Uterus (tissue), 4 donors: ENCODE measurements around the gene PLXNA4. TPM values are rescaled to one million over a fixed set of nuclear protein-coding genes. Genes with fewer than 3 reads are reported as not detected.
"Not testable (repeated sequence)": the region's sequence is repeated elsewhere in the genome, so short reads cannot be mapped to it uniquely, and the experiment has no call there.

Source experiments
- DNase-seq, 2 donors: peaks; one replicate each; pipeline ENCODE4 v3.0.0-alpha.2; 2019 to 2020
- H3K27ac ChIP-seq, 2 donors: fragments of 200-600 bp; sonication (generic); 1 replicate in 1 of 2; 2 replicates in 1 of 2; pipeline ENCODE4 v1.5.1; 2016 to 2018
- H3K27me3 ChIP-seq, 2 donors: fragments of 200-600 bp; sonication (generic); one replicate each; pipeline ENCODE4 v1.5.1; 2018 to 2019; ENCODE audit warnings: control low read depth in 1 of 2
- H3K36me3 ChIP-seq, 2 donors: fragments of 200-600 bp; sonication (generic); one replicate each; pipeline ENCODE4 v1.5.1; 2019; ENCODE audit warnings: control low read depth in 1 of 2
- H3K4me1 ChIP-seq, 2 donors: fragments of 200-600 bp; sonication (generic); one replicate each; pipeline ENCODE4 v1.5.1; 2018 to 2019; ENCODE audit warnings: control low read depth in 1 of 2
- H3K4me3 ChIP-seq, 2 donors: fragments of 200-600 bp; sonication (generic); 1 replicate in 1 of 2; 2 replicates in 1 of 2; pipeline ENCODE4 v1.5.1; 2018 to 2019; ENCODE audit warnings: mild to moderate bottlenecking in 1 of 2
- H3K9me3 ChIP-seq, 2 donors: fragments of 200-600 bp; sonication (generic); one replicate each; pipeline ENCODE4 v1.5.1; 2019; ENCODE audit warnings: control low read depth in 1 of 2
- CTCF ChIP-seq, 4 experiments: fragments of 200-600 bp in 2 of 4; fragments of 450-650 bp in 2 of 4; sonication (generic) in 2 of 4; IDR thresholded peaks; one replicate each; pipeline ENCODE4 v1.5.1; 2016 to 2019; ENCODE audit warnings: antibody characterized with exemption in 4 of 4, mild to moderate bottlenecking in 2 of 4, moderate library complexity in 1 of 4
- POLR2A ChIP-seq, 2 donors: fragments of 450-650 bp; IDR thresholded peaks; one replicate each; pipeline ENCODE4 v1.6.1; 2016; ENCODE audit warnings: antibody characterized with exemption in 2 of 2, mild to moderate bottlenecking in 1 of 2, moderate library complexity in 1 of 2
- intact Hi-C: fragments of 100-400 bp; cut with DNase I; formaldehyde crosslinking; loops from one replicate; pipeline ENCODE4 v1.15.1; 2023; ENCODE audit warnings: low total_unique reads
- total RNA-seq, 4 donors: library from RNA; depleted of rRNA in 3 of 4; stranded (reverse); fragments of >200 nt in 3 of 4; gene quantifications; one replicate each; pipeline versions ENCODE4 v1.1.0 to v1.2.4, GENCODE V29; 2014 to 2023
- donor health status: DM: yes; HTN: yes; CAD: no.

The PLXNA4 gene
- total RNA-seq, 4 donors from 2014 or later: 4.1 to 16.5 (median 7.7) TPM

GRCh38 chr7:132179080-132179430, 397.2 kb downstream of the PLXNA4 start:
- H3K36me3 ChIP-seq: no peaks in the 10 kb centered on the region
- TF ChIP-seq CTCF (IDR thresholded peaks at IDR 0.05): no peak
- no peak for TF ChIP-seq POLR2A (IDR thresholded peaks at IDR 0.05)
- intact Hi-C loops: no loop called here
- no peak overlapping the region for H3K4me3 ChIP-seq
- no peaks in the 10 kb centered on the region for H3K9me3 ChIP-seq
- H3K4me1 ChIP-seq: no peaks in the 10 kb centered on the region
- no peak for DNase-seq
- H3K27me3 ChIP-seq: no peaks in the 10 kb centered on the region
- no peak overlapping the region for H3K27ac ChIP-seq

GRCh38 chr7:132178402-132179079, 397.7 kb downstream of the PLXNA4 start:
- H3K4me3 ChIP-seq, DNase-seq, H3K27ac ChIP-seq, intact Hi-C loops, H3K9me3 ChIP-seq, H3K36me3 ChIP-seq, H3K4me1 ChIP-seq, H3K27me3 ChIP-seq: not testable (repeated sequence)

- no peak for DNase-seq
- intact Hi-C loops: no loop called here
- H3K36me3 ChIP-seq: no peaks in the 10 kb centered on the region
Observed at GRCh38 chr7:132177708-132178401, 398.4 kb downstream of the PLXNA4 start.

GRCh38 chr7:132176719-132177118, 399.6 kb downstream of the PLXNA4 start:
- no peak for DNase-seq
- Histone ChIP-seq H3K4me1 (no peaks in the 10 kb centered on the region), H3K27ac (no peak overlapping the region), H3K9me3 (no peaks in the 10 kb centered on the region), H3K27me3 (no peaks in the 10 kb centered on the region), H3K4me3 (no peak overlapping the region), H3K36me3 (no peaks in the 10 kb centered on the region)
- intact Hi-C loops: no loop called here
- TF ChIP-seq POLR2A (IDR thresholded peaks at IDR 0.05) (no peak), CTCF (IDR thresholded peaks at IDR 0.05) (no peak)

More at GRCh38 chr7:132177708-132178401, 398.4 kb downstream of the PLXNA4 start:
- Histone ChIP-seq H3K27ac (no peak overlapping the region), H3K9me3 (no peaks in the 10 kb centered on the region), H3K4me3 (no peak overlapping the region), H3K4me1 (no peaks in the 10 kb centered on the region), H3K27me3 (no peaks in the 10 kb centered on the region)
- TF ChIP-seq POLR2A (IDR thresholded peaks at IDR 0.05): no peak
- TF ChIP-seq CTCF (IDR thresholded peaks at IDR 0.05): no peak

- no peak overlapping the region for H3K27ac ChIP-seq
- no peak for DNase-seq
- no peaks in the 10 kb centered on the region for H3K27me3 ChIP-seq
- H3K4me3 ChIP-seq: no peak overlapping the region
- no peaks in the 10 kb centered on the region for H3K36me3 ChIP-seq
- no peaks in the 10 kb centered on the region for H3K4me1 ChIP-seq
- H3K9me3 ChIP-seq: no peaks in the 10 kb centered on the region
- intact Hi-C loops: no loop called here
- TF ChIP-seq CTCF (IDR thresholded peaks at IDR 0.05) (no peak), POLR2A (IDR thresholded peaks at IDR 0.05) (no peak)
Observed at GRCh38 chr7:132171130-132171576, 405.1 kb downstream of the PLXNA4 start.
